ENCODE data around the gene LOXHD1.

GRCh38 chr18:46629361-46629760 is 27.7 kb downstream of the LOXHD1 start:
- TF ChIP-seq POLR2A (IDR thresholded peaks at IDR 0.05) = no peak
- TF ChIP-seq CTCF (IDR thresholded peaks at IDR 0.05) = no peak
- TF ChIP-seq EP300 (IDR thresholded peaks at IDR 0.05; ENCODE audit: low read depth) = no peak
- no peak for TF ChIP-seq POLR2AphosphoS5 (IDR thresholded peaks at IDR 0.05)
